Heart left ventricle (tissue), 16 donors: Measurements from ENCODE around the gene HDAC4. TPM values are rescaled to one million over a fixed set of nuclear protein-coding genes. Genes with fewer than 3 reads are reported as not detected.

Experiments used
- ATAC-seq, 4 donors: fragments of 200-7000 bp; cut with Tn5 transposase; one replicate each; pipeline ENCODE4 v1.9.1; 2020 to 2022; ENCODE audit warnings: moderate library complexity in 4 of 4, mild to moderate bottlenecking in 3 of 4, moderate number of reproducible peaks in 1 of 4
- DNase-seq, 5 donors: peaks; one replicate each; pipeline ENCODE4 v3.0.0-alpha.2; 2020
- H3K27ac ChIP-seq, 12 donors: fragments of 200-600 bp; sonication (generic) in 4 of 12; one replicate each; pipeline versions ENCODE4 v1.5.0 to v1.8.0; 2016 to 2022; ENCODE audit warnings: mild to moderate bottlenecking in 2 of 12
- H3K27me3 ChIP-seq, 9 donors: fragments of 200-600 bp; sonication (generic) in 2 of 9; one replicate each; pipeline versions ENCODE4 v1.5.1 to v1.8.0; 2016 to 2022; ENCODE audit warnings: mild to moderate bottlenecking in 3 of 9
- H3K36me3 ChIP-seq, 9 donors: fragments of 200-600 bp; sonication (generic) in 2 of 9; one replicate each; pipeline versions ENCODE4 v1.5.0 to v1.8.0; 2018 to 2022; ENCODE audit warnings: mild to moderate bottlenecking in 2 of 9
- H3K4me1 ChIP-seq, 12 donors: fragments of 200-600 bp; sonication (generic) in 4 of 12; one replicate each; pipeline versions ENCODE4 v1.5.0 to v1.8.0; 2016 to 2022; ENCODE audit warnings: mild to moderate bottlenecking in 3 of 12
- H3K4me3 ChIP-seq, 12 donors: fragments of 200-600 bp; sonication (generic) in 4 of 12; one replicate each; pipeline versions ENCODE4 v1.5.0 to v1.8.0; 2017 to 2022; ENCODE audit warnings: mild to moderate bottlenecking in 9 of 12, moderate library complexity in 4 of 12
- H3K9me3 ChIP-seq, 12 donors: fragments of 200-600 bp; sonication (generic) in 4 of 12; one replicate each; pipeline versions ENCODE4 v1.5.0 to v1.8.0; 2016 to 2022; ENCODE audit warnings: mild to moderate bottlenecking in 1 of 12
- CTCF ChIP-seq, 12 donors: fragments of 200-600 bp; sonication (generic) in 4 of 12; IDR thresholded peaks; one replicate each; pipeline versions ENCODE4 v1.5.0 to v1.8.0; 2018 to 2022; ENCODE audit warnings: antibody characterized with exemption in 12 of 12, mild to moderate bottlenecking in 5 of 12
- POLR2A ChIP-seq, 2 donors: fragments of 450-650 bp; IDR thresholded peaks; one replicate each; pipeline ENCODE4 v1.6.1; 2017; ENCODE audit warnings: antibody characterized with exemption in 2 of 2, mild to moderate bottlenecking in 2 of 2, moderate library complexity in 2 of 2
- WGBS, 4 donors: extraction: QIAGEN DNeasy Blood & Tissue Kit in 2 of 4; methylation state at CpG; one replicate each; pipeline versions ENCODE4 v1.1.5 to v1.1.7; 2013 to 2018; 5-methylcytosine and 5-hydroxymethylcytosine counted together
- intact Hi-C, 10 donors: fragments of 100-400 bp; cut with DNase I; formaldehyde crosslinking; loops; one replicate each; pipeline versions ENCODE4 v1.11.1 to v1.14.2; 2022
- polyA plus RNA-seq, 2 donors: library from polyadenylated mRNA; stranded (reverse); fragments of 200-250 nt; gene quantifications; one replicate each; pipeline ENCODE4 v1.2.3, GENCODE V29; 2013
- total RNA-seq, 9 donors: library from RNA; depleted of rRNA in 2 of 9; stranded (reverse); fragments of >200 nt in 2 of 9; fragmentation: NEBNext Ultra II Directional in 3 of 9; extraction: Animal tissue kit (Norgen Biotek cat#: 25700) in 3 of 9; gene quantifications; one replicate each; pipeline versions ENCODE4 v1.1.0 to v1.2.4, GENCODE V29; 2016 to 2023
- donor health status: ischemic (EF 13 %, LVEDD 7.1; RV severe dilation, severe dysfunction).
- donor health status: healthy with polysubstance abuse.
- donor health status: DM: no; HTN: yes; CAD: no.
- donor health status: DM: no; HTN: no; CAD: no.
- donor health status: ischemic (EF 25% LVEDD 6.9; RV normal size, moderate dysfunction).
- donor health status: ischemic (EF 25% LVEDD 5.7; RV mildly dilated, moderate dysfunction).
- donor health status: healthy.
- donor health status: DM: yes; HTN: yes; CAD: no.
- donor health status: ischemic (EF 35%, LVEDD 5.7; RV mildly dilated, moderate dysfunction).
- donor health status: nonischemic (EF 11% LVEDD 7.7; RV severe dilation, severe dysfunction).
- donor health status: DM: yes; HTN: yes; CAD: no.
- donor health status: PGD.
- donor health status: ischemic (EF 29% LVEDD 5.4; RV normal size, mild dysfunction).
- donor health status: nonischemic (EF 23%, LVEDD 6.1; RV moderate dilation, normal function).

Gene HDAC4
- total and polyA plus RNA-seq, 11 donors, result 13.9 to 37.6 (median 27.5) TPM

- intact Hi-C loops, result no loop called here
Observed at GRCh38 chr2:239052798-239053665, 347.8 kb downstream of the HDAC4 start.

GRCh38 chr2:239051891-239052445, 348.9 kb downstream of the HDAC4 start:
- intact Hi-C loops, result no loop called here
- WGBS, 4 donors, result 92 to 96% (median 93%) methylated on average over 19 of the region's 19 CpGs
- no peaks in the 10 kb centered on the region for H3K27me3 ChIP-seq
- H3K27ac ChIP-seq, result no peak overlapping the region
- H3K4me3 ChIP-seq, result no peak overlapping the region
- H3K4me1 ChIP-seq, result peaks cover 0 to 3% (median 0%) of the 10 kb centered on the region in 12 donors
- H3K9me3 ChIP-seq, result peaks cover 0 to 13% (median 0%) of the 10 kb centered on the region in 12 donors
- DNase-seq, result peak in 1 of 5 donors; percentile 3
- TF ChIP-seq POLR2A (IDR thresholded peaks at IDR 0.05) (no peak), CTCF (IDR thresholded peaks at IDR 0.05) (no peak)
- peaks cover 0 to 69% (median 48%) of the 10 kb centered on the region in 9 donors for H3K36me3 ChIP-seq
- ATAC-seq, result no peak

More at GRCh38 chr2:239052798-239053665, 347.8 kb downstream of the HDAC4 start:
- H3K36me3 ChIP-seq, result peaks cover 0 to 69% (median 49%) of the 10 kb centered on the region in 9 donors
- H3K9me3 ChIP-seq, result peaks cover 0 to 23% (median 7%) of the 10 kb centered on the region in 12 donors
- peak in 2 of 5 donors; percentile 23 to 54 for DNase-seq
- TF ChIP-seq CTCF (IDR thresholded peaks at IDR 0.05) (no peak), POLR2A (IDR thresholded peaks at IDR 0.05) (no peak)
- no peak overlapping the region for H3K27ac ChIP-seq
- H3K4me1 ChIP-seq, result peaks cover 0 to 3% (median 0%) of the 10 kb centered on the region in 12 donors
- H3K4me3 ChIP-seq, result no peak overlapping the region
- WGBS, 4 donors, result 93 to 97% (median 96%) methylated on average over 37 to 51 of the region's 51 CpGs
- no peaks in the 10 kb centered on the region for H3K27me3 ChIP-seq
- ATAC-seq, result no peak

- WGBS, 4 donors, result 90 to 97% (median 95%) methylated on average over 3 of the region's 3 CpGs
- H3K36me3 ChIP-seq, result peaks cover 0 to 53% (median 38%) of the 10 kb centered on the region in 9 donors
- H3K4me1 ChIP-seq, result peaks cover 0 to 3% (median 0%) of the 10 kb centered on the region in 12 donors
Observed at GRCh38 chr2:239050252-239050649, 350.6 kb downstream of the HDAC4 start.

More at GRCh38 chr2:239050252-239050649, 350.6 kb downstream of the HDAC4 start:
- H3K27me3 ChIP-seq, result no peaks in the 10 kb centered on the region
- DNase-seq (peak in 1 of 5 donors; percentile 5), ATAC-seq (no peak)
- peaks cover 0 to 13% (median 0%) of the 10 kb centered on the region in 12 donors for H3K9me3 ChIP-seq
- H3K27ac ChIP-seq, result no peak overlapping the region
- intact Hi-C loops, result no loop called here
- H3K4me3 ChIP-seq, result no peak overlapping the region
- TF ChIP-seq CTCF (IDR thresholded peaks at IDR 0.05), result no peak
- no peak for TF ChIP-seq POLR2A (IDR thresholded peaks at IDR 0.05)
